ENCODE results near the gene MLST8. TPM values are rescaled to one million over a fixed set of nuclear protein-coding genes. Genes with fewer than 3 reads are reported as not detected.

The MLST8 gene
- total RNA-seq, 2 donors from 2014 or later = 49.5 to 52.2 TPM

Other genes starting within 250 kb of the MLST8 start
- 10 to 100 TPM; 63.4 to 98.8 TPM for gene NDUFB10, start 245.9 kb upstream of the MLST8 start, total RNA-seq
- 1,000 to 10,000 TPM; 5,211 to 5,668 TPM for gene RPS2, start 240.6 kb upstream of the MLST8 start, total RNA-seq
- gene RNF151, start 238.6 kb upstream of the MLST8 start, total RNA-seq = under 1 TPM in 1 of 2 donors, not detected in 1; 0.41 TPM
- 10 to 100 TPM; 18.8 to 37.2 TPM for gene TBL3, start 233.4 kb upstream of the MLST8 start, total RNA-seq
- gene NOXO1, start 224.0 kb upstream of the MLST8 start, total RNA-seq = not detected
- 10 to 100 TPM; 19.1 to 25.0 TPM for gene GFER, start 221.3 kb upstream of the MLST8 start, total RNA-seq
- 1 to 10 TPM; 2.0 to 9.0 TPM for gene SYNGR3, start 215.5 kb upstream of the MLST8 start, total RNA-seq
- gene ZNF598, start 195.6 kb upstream of the MLST8 start, total RNA-seq = 10 to 100 TPM; 72.2 to 87.9 TPM
- 1 to 10 TPM in 1 of 2 donors, under 1 TPM in 1; 0.61 to 4.6 TPM for gene NPW, start 185.7 kb upstream of the MLST8 start, total RNA-seq
- gene NHERF2, start 178.6 kb upstream of the MLST8 start, total RNA-seq = 1 to 10 TPM in 1 of 2 donors, under 1 TPM in 1; 0.82 to 3.7 TPM
- 10 to 100 TPM; 21.6 to 25.3 TPM for gene NTHL1, start 157.6 kb upstream of the MLST8 start, total RNA-seq
- gene TSC2, start 157.5 kb upstream of the MLST8 start, total RNA-seq = 100 to 1,000 TPM in 1 of 2 donors, 10 to 100 TPM in 1; 70.5 to 121 TPM
- gene PKD1, start 69.6 kb upstream of the MLST8 start, total RNA-seq = 10 to 100 TPM; 77.0 to 87.6 TPM
- gene RAB26, start 56.8 kb upstream of the MLST8 start, total RNA-seq = under 1 TPM in 1 of 2 donors, not detected in 1; 0.80 TPM
- 10 to 100 TPM; 67.7 to 92.0 TPM for gene TRAF7, start 49.7 kb upstream of the MLST8 start, total RNA-seq
- gene CASKIN1, start 8.8 kb upstream of the MLST8 start, total RNA-seq = 10 to 100 TPM in 1 of 2 donors, under 1 TPM in 1; 0.77 to 11.3 TPM
- gene BRICD5, start 5.4 kb downstream of the MLST8 start, total RNA-seq = 10 to 100 TPM in 1 of 2 donors, 1 to 10 TPM in 1; 6.3 to 10.3 TPM
- gene PGP, start 9.4 kb downstream of the MLST8 start, total RNA-seq = 10 to 100 TPM; 15.1 to 20.9 TPM
- gene E4F1, start 18.1 kb downstream of the MLST8 start, total RNA-seq = 10 to 100 TPM; 19.0 to 22.5 TPM
- gene DNASE1L2, start 31.0 kb downstream of the MLST8 start, total RNA-seq = 1 to 10 TPM; 1.3 to 1.5 TPM
- gene ECI1, start 46.1 kb downstream of the MLST8 start, total RNA-seq = 10 to 100 TPM; 53.8 to 57.6 TPM
- 100 to 1,000 TPM; 289 to 296 TPM for gene RNPS1, start 62.7 kb downstream of the MLST8 start, total RNA-seq
- 1 to 10 TPM; 1.6 to 9.1 TPM for gene ABCA3, start 135.3 kb downstream of the MLST8 start, total RNA-seq
- 100 to 1,000 TPM in 1 of 2 donors, 10 to 100 TPM in 1; 64.8 to 111 TPM for gene CCNF, start 224.0 kb downstream of the MLST8 start, total RNA-seq

Measured in activated naive CD4-positive, alpha-beta T cell treated with anti-CD3 and anti-CD28 coated beads, Interleukin-2, amount 50 U/mL, for 72 hours (primary cell).